ENCODE results near the gene CLDN5.

- no peak for TF ChIP-seq CTCF (IDR thresholded peaks at IDR 0.05)
- no peak for TF ChIP-seq POLR2A (IDR thresholded peaks at IDR 0.05)
These were observed 44.6 kb downstream of the CLDN5 start, which contains the start of gene CDC45 for GRCh38 chr22:19479355-19480172.

All from suprapubic skin (tissue), 3 donors.